ENCODE data around the gene TRIM16.
"Not testable (repeated sequence)": the region's sequence is repeated elsewhere in the genome, so short reads cannot be mapped to it uniquely, and the experiment has no call there.

The TRIM16 gene

GRCh38 chr17:15613111-15613510, 71.0 kb downstream of the TRIM16 start:
- DNase-seq: not testable (repeated sequence)

GRCh38 chr17:15592960-15593359, 91.2 kb downstream of the TRIM16 start:
- DNase-seq: not testable (repeated sequence)

GRCh38 chr17:15591986-15592385, 92.1 kb downstream of the TRIM16 start:
- DNase-seq: peak; percentile 28

- DNase-seq: not testable (repeated sequence)
These were observed 93.3 kb downstream of the TRIM16 start for GRCh38 chr17:15590844-15591243.

- DNase-seq: not testable (repeated sequence)
These were observed 94.3 kb downstream of the TRIM16 start for GRCh38 chr17:15589544-15590536.

GRCh38 chr17:15588017-15588416, 96.1 kb downstream of the TRIM16 start:
- DNase-seq: not testable (repeated sequence)

- not testable (repeated sequence) for DNase-seq
These were observed 100.8 kb downstream of the TRIM16 start for GRCh38 chr17:15583313-15583712.

- not testable (repeated sequence) for DNase-seq
These were observed 102.6 kb downstream of the TRIM16 start for GRCh38 chr17:15581462-15581861.

All from retina (tissue), 1 donor.